ENCODE results near the gene RNF207.
A peak's percentile ranks its signal among the peaks of the same experiment; 100 is the strongest.
"Not testable (repeated sequence)": the region's sequence is repeated elsewhere in the genome, so short reads cannot be mapped to it uniquely, and the experiment has no call there.

Gene RNF207

DNA sequence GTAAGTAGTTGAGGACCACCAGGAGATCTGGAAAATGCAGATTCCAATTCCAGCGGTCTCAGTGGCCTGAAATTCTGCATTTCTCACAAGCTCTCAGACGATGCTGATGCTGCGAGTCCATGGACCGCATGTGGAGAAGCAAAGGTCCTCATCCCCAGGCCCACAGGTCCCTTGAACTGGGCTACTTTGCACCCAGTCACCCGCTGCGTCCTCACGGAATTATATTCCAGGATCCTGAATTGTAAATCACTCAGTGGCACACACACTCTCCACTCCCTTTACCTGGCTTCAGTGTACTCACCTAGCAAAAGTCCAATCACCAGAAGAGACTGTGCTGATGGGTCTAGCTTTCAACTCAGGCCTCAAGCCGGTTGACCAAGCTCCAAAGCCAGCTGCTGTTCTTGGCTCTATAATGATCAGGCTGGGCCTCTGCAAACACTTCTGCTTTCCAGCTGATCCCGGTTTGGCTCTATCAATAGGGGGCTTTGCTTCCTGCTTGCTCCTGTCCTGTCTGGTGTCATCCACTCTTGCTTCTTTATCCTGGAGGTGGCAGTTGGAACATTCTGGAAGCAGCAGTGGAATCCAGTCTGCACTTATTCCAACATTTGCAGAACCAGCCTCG, 5.6 kb upstream of the RNF207 start:
- no peak for DNase-seq

- no peak for DNase-seq
Observed at GRCh38 chr1:6202256-6202655, 3.7 kb upstream of the RNF207 start.

DNA sequence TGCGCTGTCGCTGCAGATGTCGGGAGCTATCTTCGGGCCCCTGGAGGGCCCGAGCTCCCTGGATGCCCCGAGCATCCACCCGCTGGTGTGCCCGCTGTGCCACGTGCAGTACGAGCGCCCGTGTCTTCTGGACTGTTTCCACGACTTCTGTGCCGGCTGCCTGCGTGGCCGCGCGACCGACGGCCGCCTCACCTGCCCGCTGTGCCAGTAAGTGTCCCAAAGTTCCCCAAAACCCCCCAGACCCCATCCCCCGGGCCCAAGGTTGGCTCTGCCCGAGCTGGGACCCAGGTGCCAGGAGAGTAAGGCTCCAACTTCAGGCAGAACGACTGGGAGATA, 569 bp downstream of the RNF207 start:
- no peak for DNase-seq

DNA sequence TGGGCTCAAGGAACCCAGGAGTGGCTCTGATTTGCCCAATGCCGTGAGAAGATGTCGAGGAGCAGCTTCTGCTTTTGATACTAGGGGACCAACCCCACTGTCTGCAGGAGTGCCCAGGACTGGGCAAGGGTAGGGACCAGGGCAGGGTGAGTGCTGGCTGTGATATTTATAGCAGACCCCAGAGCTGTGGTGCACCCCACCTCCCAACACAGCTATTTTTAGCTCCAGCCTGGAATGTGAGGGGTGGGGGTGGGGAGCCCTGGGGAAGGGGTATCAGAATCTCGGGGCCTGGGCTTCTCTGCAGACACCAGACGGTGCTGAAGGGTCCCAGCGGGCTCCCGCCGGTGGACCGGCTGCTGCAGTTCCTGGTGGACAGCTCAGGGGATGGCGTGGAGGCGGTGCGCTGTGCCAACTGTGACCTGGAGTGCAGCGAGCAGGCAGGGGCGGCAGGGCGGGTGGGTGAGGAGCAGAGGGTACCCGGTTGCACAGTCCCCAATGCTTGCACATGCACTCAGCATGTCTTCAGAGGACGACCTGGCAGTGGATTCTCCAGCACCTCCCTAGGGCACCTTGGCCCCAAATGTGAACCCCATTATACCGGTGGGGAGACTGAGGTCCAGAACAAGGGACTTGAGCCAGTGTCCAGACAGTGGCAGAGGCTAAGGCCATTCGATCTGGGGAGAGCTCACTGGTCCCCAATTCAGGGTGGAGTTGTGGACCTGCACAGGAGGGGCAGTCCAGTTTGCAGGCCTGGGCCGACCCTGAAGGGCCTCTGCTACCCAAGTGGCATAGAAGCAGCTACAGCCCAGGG, 1.4 kb downstream of the RNF207 start:
- no peak for DNase-seq

GRCh38 chr1:6207921-6208320, 2.0 kb downstream of the RNF207 start:
- no peak for DNase-seq

DNA sequence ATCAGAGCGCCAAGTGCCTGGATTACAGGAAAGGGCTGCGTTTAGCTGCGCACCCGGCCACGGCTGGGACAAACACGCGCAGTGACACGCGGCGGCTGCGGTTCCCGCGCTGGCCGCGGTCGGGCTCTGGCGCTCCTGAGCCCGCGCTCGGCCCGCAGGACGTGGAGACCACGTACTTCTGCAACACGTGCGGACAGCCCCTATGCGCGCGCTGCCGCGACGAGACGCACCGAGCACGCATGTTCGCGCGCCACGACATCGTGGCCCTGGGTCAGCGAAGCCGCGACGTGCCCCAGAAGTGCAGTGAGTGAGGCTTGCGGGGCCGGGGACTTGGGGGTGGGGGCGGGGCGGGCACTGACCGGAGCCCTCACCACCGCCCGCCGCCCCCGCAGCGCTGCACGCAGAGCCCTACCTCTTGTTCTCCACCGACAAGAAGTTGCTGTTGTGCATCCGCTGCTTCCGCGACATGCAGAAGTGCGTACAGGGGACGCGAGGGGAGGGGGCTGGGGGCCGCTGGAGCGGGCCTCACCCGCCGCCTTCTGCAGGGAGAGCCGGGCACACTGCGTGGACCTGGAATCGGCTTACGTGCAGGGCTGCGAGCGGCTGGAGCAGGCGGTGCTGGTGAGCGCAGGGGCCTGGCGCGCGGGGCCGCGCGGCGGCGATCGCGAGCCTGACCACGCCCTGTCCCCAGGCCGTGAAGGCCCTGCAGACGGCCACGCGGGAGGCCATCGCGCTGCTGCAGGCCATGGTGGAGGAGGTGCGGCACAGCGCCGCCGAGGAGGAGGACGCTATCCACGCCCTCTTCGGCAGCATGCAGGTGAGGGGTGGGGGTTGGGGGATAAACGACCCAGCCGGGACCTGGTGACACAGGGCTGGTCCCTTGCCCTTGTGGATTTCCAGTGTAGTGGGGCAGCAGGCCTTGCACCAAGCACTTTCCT, 3.1 kb downstream of the RNF207 start:
- peak; percentile 23 for DNase-seq

GRCh38 chr1:6209661-6210580, 4.0 kb downstream of the RNF207 start:
- peak; percentile 10 for DNase-seq

- DNase-seq = no peak
Observed at GRCh38 chr1:6210591-6211355, 4.9 kb downstream of the RNF207 start.

GRCh38 chr1:6211731-6212130, 5.8 kb downstream of the RNF207 start:
- DNase-seq = no peak

- no peak for DNase-seq
Observed at GRCh38 chr1:6212193-6212959, 6.5 kb downstream of the RNF207 start.

DNA sequence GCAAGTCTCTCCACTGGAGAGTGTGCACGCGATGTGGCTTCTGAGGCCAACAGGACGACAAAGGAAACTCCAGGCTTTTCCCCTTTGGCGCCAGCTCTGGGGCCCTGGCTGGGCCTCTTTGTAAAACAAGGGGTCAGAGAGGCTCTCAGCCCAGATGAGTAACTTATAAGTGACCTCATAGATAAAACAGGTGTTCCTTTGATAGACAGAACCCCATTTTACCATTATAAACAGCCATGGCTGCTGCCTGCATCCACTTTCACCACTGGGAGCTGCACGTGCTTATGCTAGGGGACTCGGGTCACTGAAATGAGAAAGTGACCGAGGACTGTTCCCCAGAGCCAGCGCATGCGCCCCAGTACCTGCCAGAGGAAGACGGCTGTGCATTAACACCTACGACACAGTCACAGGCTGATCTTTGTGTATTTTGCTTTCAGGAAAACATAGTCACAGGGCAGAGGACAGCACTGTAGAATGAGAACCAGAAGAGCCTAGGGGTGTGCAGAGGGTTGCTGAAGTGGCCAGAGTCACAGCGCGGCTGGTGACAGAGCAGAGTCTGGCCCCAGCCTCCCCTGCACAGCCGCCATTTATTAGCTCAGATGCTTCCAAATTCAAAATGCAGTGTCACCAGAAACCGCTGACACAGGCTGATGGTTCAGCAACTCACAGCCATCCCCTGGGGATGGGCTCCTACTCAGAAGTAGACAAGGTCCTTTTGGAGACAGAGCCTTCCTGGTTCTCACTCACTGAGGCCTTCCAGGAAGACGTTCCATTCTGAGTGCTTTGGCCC, 12.7 kb downstream of the RNF207 start:
- no peak for DNase-seq

DNA sequence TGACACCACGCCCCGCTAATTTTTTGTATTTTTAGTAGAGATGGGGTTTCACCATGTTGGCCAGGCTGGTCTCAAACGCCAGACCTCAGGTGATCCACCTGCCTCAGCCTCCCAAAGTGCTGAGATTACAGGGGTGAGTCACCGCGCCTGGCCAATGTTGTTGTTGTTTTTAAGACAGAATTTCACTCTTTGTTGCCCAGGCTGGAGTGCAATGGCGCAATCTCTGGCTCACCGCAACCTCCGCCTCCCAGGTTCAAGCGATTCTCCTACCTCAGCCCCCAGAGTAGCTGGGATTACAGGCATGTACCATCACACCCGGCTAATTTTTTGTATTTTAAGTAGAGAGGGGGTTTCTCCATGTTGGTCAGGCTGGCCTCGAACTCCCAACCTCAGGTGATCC, 13.7 kb downstream of the RNF207 start:
- not testable (repeated sequence) for DNase-seq

DNA sequence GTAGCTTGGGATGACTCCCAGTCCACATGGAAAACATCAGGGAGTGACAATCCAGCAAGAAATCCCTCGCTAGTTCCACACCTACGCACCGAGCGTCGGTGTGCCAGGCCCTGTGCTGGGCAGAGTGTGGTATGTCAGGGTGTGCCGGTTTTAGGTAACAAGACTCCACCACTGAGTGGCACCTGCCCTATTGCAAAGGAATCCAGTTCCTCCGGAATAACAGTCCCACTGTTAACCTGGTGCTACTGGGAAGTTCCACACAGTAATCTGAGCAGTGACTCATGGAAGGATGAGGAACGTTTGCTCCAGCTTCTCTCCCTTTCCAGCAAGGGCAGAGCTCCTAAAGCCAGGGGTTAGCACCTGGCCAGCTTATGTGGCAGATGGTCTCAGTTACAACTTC, 14.3 kb downstream of the RNF207 start:
- DNase-seq = no peak

DNA sequence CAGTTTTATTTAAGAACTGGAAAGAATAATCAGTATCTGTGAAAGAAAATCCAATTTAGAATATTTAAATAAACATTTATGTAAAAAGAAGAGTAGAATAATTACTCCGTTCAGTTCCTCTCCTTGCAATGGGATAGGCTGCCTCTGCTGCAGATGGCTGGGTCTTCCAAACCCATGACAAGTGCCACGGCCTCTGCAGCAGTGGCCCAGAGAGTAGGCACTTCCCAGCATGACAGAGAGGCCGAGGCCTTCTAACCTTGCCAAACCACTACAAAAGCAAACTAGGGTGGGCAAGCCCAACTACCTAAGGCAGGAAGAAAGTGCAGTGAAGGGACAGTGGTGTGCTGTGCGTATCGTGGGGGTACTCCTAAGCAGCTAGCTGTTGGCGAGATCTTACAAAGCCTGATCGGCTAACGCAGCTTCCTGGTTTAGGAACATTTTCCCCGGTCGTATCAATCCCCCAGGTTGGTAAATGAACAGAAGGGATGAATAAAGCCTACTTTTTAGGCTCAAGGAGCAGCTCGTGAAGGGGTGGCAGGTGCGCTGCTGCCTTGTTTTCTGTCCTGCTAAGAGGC, 15.4 kb downstream of the RNF207 start:
- DNase-seq = no peak

DNA sequence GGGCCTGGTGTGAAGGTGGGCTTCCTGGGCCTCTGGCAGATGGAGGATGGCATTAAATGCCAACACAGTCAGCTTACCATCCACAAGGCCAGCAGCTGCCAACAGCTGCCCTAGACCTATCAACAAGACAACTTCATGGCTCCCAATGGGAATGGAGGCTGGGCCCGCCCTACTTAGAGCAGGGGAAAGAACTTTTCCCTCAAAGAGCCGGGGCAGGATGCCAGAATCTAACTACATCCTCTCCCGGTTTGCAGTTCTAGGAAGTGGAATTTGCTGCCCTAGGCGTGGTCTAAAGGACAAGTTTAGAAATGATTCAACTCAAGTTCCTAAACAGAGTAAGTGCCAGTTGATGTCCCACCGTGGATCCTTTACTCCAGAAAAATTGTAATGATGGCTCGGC, 16.7 kb downstream of the RNF207 start:
- no peak for DNase-seq

DNA sequence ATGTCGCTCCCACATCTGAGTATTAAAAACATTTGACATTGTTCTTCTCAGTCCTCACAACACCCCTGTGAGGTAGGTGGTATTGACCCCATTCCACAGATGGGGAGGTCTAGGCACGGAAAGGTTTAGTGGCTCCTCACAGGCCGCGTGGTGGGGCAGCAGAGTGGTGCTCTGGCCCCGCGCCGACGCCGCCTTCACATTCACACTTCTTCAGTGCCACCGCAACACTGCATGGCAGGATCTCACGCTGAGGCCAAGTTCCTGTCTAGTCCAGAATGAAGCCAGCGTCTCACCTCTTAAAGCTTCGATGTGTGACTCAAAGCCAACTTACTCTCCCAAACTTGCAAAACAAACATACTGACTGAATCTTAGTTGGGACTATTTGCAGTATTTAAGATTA, 17.7 kb downstream of the RNF207 start:
- no peak for DNase-seq

- no peak for DNase-seq
Observed at GRCh38 chr1:6224718-6225117, 18.8 kb downstream of the RNF207 start.

- no peak for DNase-seq
Observed at GRCh38 chr1:6225651-6226050, 19.7 kb downstream of the RNF207 start.

GRCh38 chr1:6233376-6233775, 27.5 kb downstream of the RNF207 start:
- DNase-seq = no peak

Data from CD4-positive, alpha-beta T cell treated with Interleukin-10 for 1 hour (primary cell).